Type B pancreatic cell (in vitro differentiated cells): Measurements from ENCODE around the gene SULT4A1. TPM values are rescaled to one million over a fixed set of nuclear protein-coding genes. Genes with fewer than 3 reads are reported as not detected.

Source experiments
- DNase-seq: peaks from one replicate; pipeline ENCODE4 v3.0.0; 2021; ENCODE audit warnings: mixed read lengths; ENCODE audit not compliant: unreplicated experiment; ENCODE audit errors: extremely low spot score
- H3K27ac Mint-ChIP-seq: 2 replicates; pipeline ENCODE4 v1.8.0; 2021; ENCODE audit warnings: mild to moderate bottlenecking, mixed read lengths
- H3K27me3 Mint-ChIP-seq: 2 replicates; pipeline ENCODE4 v1.8.0; 2021; ENCODE audit warnings: mixed read lengths
- H3K36me3 Mint-ChIP-seq: 2 replicates; pipeline ENCODE4 v1.8.0; 2021; ENCODE audit warnings: mixed read lengths
- H3K4me1 Mint-ChIP-seq: one replicate; pipeline ENCODE4 v1.8.0; 2021; ENCODE audit warnings: mixed read lengths; ENCODE audit not compliant: unreplicated experiment
- H3K4me3 Mint-ChIP-seq: 2 replicates; pipeline ENCODE4 v1.8.0; 2021; ENCODE audit warnings: mild to moderate bottlenecking, mixed read lengths
- H3K9me3 Mint-ChIP-seq: 2 replicates; pipeline ENCODE4 v1.8.0; 2021; ENCODE audit warnings: mixed read lengths
- total RNA-seq: library from RNA; stranded (reverse); gene quantifications from 2 replicates; pipeline ENCODE4 v1.2.1, GENCODE V29; 2021; ENCODE audit warnings: low replicate concordance
- TF ChIP-seq, protein P1 (sequence below): fragments of 200-600 bp; sonication (generic); conservative IDR thresholded peaks from 2 replicates; pipeline ENCODE4 v1.5.0; 2021; ENCODE audit warnings: antibody characterized with exemption, mild to moderate bottlenecking

SULT4A1 gene
- total RNA-seq, 1 donor from 2014 or later = 10.8 TPM

DNA sequence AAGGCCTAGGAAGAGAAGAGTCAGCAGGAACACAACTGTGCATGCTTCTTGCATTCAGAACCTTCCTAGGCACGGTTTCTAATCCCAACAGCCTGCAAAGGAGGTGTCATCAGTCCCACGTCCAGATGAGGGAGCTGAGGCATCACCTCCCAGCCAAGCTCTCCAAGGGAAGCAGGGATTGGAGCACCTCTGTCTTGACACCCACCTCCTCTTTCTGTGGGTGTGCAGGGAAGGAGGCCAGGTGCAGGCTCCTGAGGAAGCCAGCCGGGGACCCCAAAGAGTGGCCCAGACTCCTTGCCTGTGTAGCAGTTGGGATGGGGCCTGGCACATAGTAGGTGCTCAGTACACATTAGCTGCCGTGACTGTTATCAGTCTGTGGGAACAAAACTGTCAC lies 27.5 kb upstream of the SULT4A1 start:
- no peak overlapping the region for H3K4me3 Mint-ChIP-seq
- no peaks in the 10 kb centered on the region for H3K36me3 Mint-ChIP-seq
- TF ChIP-seq, protein P1, sequence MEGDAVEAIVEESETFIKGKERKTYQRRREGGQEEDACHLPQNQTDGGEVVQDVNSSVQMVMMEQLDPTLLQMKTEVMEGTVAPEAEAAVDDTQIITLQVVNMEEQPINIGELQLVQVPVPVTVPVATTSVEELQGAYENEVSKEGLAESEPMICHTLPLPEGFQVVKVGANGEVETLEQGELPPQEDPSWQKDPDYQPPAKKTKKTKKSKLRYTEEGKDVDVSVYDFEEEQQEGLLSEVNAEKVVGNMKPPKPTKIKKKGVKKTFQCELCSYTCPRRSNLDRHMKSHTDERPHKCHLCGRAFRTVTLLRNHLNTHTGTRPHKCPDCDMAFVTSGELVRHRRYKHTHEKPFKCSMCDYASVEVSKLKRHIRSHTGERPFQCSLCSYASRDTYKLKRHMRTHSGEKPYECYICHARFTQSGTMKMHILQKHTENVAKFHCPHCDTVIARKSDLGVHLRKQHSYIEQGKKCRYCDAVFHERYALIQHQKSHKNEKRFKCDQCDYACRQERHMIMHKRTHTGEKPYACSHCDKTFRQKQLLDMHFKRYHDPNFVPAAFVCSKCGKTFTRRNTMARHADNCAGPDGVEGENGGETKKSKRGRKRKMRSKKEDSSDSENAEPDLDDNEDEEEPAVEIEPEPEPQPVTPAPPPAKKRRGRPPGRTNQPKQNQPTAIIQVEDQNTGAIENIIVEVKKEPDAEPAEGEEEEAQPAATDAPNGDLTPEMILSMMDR = no peak
- H3K9me3 Mint-ChIP-seq = no peaks in the 10 kb centered on the region
- peaks cover 79% of the 10 kb centered on the region for H3K27me3 Mint-ChIP-seq
- H3K27ac Mint-ChIP-seq = no peak overlapping the region
- H3K4me1 Mint-ChIP-seq = no peaks in the 10 kb centered on the region
- no peak for DNase-seq

DNA sequence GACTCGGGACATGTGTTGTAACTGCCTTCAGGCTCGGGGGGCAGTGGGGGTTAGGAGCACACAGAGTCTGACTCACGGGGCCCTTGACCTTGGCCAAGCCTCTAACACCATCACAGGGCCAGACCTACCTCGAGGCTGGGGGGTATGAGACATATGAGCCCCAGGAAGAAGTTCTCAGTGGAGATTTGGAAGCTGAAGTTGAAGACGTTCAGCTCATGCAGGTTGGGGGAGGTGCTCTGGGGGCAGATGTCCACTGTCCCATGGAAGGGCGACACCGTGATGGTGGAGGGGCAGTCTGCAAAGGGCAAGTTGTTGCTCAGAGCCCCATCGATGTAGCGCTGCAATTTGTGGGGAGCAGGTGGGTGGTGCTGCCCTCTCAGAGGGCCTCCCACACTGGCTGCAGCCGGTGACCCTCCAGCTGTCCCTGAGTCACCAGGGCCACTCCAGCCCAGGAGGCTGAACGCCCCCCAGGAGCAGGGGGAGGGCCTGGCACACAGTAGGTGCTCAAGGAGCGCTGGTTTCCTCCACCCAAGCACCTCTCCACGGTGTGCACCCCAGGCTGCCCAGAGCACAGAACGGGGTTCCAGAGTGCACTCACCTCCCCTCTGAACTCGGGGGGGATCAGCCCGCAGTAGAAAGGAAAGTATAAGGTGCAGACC lies 27.0 kb upstream of the SULT4A1 start:
- TF ChIP-seq, protein P1 = no peak
- H3K27me3 Mint-ChIP-seq = peaks cover 80% of the 10 kb centered on the region
- H3K4me1 Mint-ChIP-seq = no peaks in the 10 kb centered on the region
- no peaks in the 10 kb centered on the region for H3K36me3 Mint-ChIP-seq
- H3K27ac Mint-ChIP-seq = peak overlapping the region; percentile 3
- DNase-seq = no peak
- H3K9me3 Mint-ChIP-seq = no peaks in the 10 kb centered on the region
- no peak overlapping the region for H3K4me3 Mint-ChIP-seq

DNA sequence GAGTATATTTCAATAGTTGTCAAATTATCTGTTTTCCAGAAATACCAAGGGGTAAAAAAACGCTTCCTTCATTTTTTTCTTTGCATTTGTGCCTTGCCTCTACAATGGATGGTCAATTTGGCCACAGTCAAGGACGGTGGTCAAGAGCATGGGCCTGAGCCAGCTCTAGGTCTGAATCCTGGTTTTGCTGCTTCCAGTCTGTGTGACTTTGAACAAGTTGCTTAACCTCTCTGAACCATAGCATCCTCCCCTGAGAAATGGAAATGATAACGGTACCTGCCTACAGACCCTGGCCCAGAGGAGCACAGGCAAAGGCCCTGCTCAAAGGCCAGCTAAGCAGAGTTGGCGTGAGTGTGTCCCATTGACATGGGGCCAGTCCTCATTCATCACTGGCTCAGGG lies 26.4 kb upstream of the SULT4A1 start:
- no peaks in the 10 kb centered on the region for H3K4me1 Mint-ChIP-seq
- TF ChIP-seq, protein P1 = no peak
- H3K27me3 Mint-ChIP-seq = peaks cover 74% of the 10 kb centered on the region
- H3K9me3 Mint-ChIP-seq = no peaks in the 10 kb centered on the region
- no peak overlapping the region for H3K4me3 Mint-ChIP-seq
- DNase-seq = no peak
- H3K27ac Mint-ChIP-seq = peak overlapping the region; percentile 3
- H3K36me3 Mint-ChIP-seq = no peaks in the 10 kb centered on the region

DNA sequence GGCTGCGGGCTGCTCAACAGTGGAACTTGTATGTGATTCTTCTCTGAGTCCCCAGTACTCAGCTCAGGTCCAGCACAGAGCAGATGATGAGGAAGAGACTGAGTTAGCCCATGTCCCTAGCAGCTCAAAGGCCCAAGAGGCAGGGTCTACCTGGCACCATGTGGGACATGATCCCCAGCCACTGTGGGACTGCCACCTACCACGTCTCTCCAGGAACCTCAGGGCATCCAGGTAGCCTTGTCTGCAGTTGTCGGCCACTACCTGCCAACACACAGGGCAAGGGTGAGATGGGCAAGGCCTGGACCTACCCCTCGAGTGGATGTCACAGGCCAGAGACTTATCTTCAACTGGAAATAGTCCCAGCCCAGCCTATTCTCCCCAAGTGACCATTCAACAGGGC lies 25.1 kb upstream of the SULT4A1 start:
- Mint-ChIP-seq H3K36me3 (no peaks in the 10 kb centered on the region), H3K27me3 (peaks cover 68% of the 10 kb centered on the region), H3K4me3 (no peak overlapping the region), H3K4me1 (peaks cover 4% of the 10 kb centered on the region), H3K27ac (no peak overlapping the region), H3K9me3 (no peaks in the 10 kb centered on the region)
- TF ChIP-seq, protein P1 = no peak
- DNase-seq = no peak

DNA sequence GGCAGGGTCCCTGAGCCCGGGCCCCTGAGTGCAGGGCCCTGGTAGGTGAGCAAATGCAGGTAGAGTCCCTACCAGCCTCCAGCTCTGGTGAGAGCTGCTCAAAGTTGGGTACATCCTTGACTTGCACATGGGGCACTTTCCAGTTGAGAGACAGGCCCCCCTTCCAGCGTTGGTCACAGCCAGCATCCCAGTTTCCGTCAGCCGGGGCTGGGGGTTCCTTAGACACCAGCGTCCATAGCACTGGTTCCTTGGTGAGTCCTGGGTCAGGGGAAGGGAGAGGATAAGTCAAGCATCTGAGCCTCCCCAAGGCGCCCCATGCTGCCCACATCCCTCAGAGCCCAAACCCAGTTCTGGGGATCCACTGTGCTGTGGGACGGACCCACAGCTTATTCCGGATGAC lies 23.9 kb upstream of the SULT4A1 start:
- TF ChIP-seq, protein P1 = no peak
- no peak for DNase-seq
- peaks cover 59% of the 10 kb centered on the region for H3K27me3 Mint-ChIP-seq
- peaks cover 4% of the 10 kb centered on the region for H3K4me1 Mint-ChIP-seq
- no peak overlapping the region for H3K4me3 Mint-ChIP-seq
- H3K9me3 Mint-ChIP-seq = no peaks in the 10 kb centered on the region
- H3K36me3 Mint-ChIP-seq = no peaks in the 10 kb centered on the region
- H3K27ac Mint-ChIP-seq = no peak overlapping the region

DNA sequence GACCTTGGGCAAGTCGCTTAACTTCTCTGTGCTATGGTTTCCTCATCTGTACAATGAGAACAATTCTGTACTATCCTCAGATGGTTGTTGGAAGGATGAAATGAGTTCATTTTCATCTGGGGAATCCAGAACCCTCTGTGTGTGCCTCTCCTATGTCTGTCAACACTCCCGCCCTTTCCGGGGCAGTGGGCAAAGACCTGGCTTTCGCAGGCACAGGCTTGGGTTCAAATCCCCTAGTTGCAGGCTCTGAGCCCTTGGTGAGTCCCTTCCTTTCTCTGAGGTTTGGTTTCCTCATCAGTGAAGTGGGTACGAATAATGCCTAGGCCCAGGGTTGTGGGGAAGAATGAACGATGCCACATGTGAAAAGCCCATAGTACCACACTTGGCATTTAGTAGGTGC lies 23.5 kb upstream of the SULT4A1 start:
- Mint-ChIP-seq H3K4me3 (no peak overlapping the region), H3K4me1 (peaks cover 4% of the 10 kb centered on the region), H3K27ac (no peak overlapping the region), H3K27me3 (peaks cover 55% of the 10 kb centered on the region), H3K9me3 (no peaks in the 10 kb centered on the region), H3K36me3 (no peaks in the 10 kb centered on the region)
- TF ChIP-seq, protein P1 = no peak
- no peak for DNase-seq
